SKM-1 treated with dmso at 0.1 percent for 144 hours (cell line): Measurements from ENCODE around the gene COL4A2.

Experiments used
- DNase-seq: peaks from one replicate; lab custom pipeline; 2025; ENCODE audit not compliant: unreplicated experiment; lab: John Stamatoyannopoulos, UW

COL4A2 gene

DNA sequence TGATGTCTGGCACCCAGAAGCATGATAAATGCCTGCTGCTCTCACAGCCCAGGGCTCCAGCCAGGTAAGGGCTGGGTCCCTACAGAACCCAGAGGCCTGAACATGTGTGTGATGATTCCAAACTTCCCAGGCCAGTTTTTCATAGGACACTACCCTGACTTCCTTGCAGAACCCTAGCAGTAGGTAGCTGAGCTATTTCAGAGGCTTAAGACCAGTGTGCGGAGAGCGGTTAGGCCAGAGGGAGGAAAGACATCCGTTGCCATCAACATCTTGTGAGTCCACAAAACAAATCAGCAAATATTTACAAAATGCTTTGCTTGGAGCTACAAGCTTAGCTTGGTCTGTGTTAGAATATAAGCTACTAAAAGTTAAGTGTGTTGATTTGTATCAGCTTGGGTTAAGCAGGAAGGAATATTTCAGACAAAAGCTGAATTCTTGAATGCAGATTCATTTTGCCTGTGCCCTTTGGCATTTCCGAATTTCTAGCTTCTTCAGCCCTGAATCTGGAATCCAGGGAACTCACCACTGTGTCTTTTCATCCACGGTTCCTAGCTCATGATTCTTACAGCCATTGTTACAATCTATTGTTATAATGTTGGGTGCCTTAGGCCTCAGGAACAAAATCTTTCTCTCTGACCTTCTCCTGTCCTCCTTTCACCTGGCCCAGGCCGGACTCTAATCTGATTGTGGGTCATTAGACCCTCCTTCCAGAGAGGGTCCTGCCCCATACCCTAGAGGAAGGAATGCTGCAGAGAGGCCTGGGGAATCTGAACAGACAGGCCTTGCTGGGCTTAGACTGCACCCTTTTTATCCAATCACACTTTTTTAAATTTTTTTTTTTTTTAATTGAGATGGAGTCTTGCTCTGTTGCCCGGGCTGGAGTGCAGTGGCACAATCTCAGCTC lies 242.1 kb downstream of the COL4A2 start:
- no peak for DNase-seq

DNA sequence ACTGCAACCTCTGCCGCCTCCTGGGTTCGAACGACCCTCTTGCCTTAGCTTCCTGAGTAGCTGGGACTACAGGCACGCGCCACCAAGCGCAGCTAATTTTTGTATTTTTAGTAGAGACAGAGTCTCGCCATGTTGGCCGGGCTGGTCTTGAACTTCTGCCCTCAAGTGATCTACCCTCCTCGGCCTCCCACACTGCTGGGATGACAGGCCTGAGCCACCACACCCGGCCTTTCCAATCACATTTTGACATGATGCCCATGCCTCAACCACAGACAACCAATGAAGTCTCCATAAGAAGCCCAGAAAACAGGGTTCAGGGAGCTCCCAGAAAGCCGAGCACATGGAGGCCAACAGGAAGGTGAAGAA lies 242.7 kb downstream of the COL4A2 start:
- no peak for DNase-seq

DNA sequence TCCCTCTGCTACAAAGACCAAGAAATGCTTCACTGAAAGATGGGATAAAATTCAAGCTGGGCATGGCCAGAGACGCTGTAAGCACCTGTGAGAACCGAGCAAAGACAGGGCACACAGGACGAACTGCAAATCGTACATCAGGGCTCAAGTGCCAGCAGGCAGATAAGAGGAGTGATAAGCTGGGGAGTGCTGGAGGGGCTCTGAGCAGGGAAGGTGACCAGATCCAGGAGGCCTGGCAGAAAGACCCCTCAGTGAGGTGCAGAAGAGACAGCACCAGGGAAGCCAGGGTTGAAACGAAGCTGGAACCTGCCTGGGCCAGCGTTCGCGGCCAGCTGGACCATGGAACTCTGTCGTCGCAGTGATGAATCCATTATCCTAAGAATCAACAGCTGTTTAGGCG lies 244.2 kb downstream of the COL4A2 start:
- no peak for DNase-seq

DNA sequence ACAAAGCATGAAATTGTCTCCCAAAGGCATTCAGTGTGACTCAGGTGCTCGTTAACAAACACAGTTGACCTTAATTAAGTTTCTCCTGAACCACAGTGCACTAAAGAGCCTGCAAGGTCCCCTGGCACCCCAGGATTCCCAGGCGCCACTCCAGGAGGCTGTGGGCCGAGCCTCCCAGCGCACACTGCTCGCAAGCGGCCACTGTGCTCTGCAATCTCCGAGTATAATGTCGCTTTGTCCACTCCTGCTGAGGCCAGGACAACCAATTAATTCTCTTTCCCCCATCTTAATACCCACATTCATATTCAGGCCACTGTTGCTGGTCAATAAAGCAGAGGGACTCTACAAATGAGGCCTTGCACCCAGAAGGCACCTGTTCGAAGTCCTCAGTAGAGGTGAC lies 245.7 kb downstream of the COL4A2 start:
- no peak for DNase-seq

DNA sequence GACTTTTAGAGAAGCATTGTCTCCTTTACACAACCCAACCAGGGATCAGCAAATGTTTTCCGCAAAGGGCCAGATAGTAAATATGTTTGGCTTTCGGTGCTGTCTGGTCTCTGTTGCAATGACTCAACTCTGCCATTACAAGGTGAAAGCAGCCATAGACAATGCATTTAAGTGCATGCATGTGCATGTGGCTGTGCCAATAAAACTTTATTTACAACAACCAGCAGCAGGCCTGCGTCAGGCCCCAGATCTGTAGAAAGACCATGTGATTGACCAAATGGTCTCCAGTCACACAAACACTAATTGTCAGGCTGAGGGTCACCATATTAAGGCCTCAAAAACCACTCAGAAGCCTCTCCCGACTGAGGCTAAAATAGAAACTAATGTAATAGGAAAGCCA lies 246.3 kb downstream of the COL4A2 start:
- no peak for DNase-seq

DNA sequence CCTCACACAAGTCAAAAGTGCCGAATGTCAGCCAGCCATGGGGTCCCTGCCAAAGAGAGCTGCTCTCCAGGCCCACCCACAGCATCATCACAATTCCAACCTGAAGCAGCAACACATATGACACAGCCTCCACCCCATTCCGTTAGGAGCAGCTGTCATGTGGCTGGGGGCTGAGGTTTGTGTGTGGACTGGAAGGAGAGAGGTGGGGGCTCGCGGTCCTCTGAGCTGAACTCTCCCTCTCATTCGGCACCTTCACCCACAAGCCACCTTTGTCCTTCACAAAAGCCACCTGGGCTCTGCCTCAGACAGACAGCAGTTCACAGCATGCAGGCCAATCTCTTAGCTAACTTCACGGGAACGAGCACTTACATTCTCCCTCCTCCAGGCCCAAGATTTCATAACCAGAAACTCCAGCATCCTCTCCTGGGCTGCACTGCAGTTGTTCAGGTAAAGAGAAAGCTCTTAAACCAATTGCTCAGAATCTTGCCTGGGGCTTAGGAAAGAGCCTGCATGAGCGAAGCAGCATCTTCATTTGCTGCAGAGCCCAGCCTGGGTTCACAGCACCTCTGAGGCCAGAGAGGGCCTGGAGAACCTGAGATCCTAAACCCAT lies 247.2 kb downstream of the COL4A2 start:
- no peak for DNase-seq

DNA sequence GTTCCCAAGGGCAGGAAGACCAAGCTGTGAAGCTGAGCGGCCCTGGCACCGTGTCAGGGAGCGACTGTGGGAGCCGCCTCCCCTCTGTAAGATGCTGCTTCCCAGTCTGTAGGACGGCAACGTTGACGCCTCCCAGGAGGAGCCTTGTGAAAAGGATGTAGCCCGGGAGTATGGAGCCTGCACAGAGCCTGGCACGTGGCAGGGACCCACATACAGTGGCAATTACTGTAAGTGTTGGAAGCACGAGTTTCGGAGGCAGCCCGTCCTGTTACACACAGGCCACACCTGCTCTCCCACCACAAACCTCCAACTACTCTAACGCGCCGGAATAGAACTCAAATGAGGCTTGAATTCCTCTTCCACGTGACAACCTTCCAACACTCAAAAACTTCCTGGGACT lies 247.9 kb downstream of the COL4A2 start:
- DNase-seq = no peak

DNA sequence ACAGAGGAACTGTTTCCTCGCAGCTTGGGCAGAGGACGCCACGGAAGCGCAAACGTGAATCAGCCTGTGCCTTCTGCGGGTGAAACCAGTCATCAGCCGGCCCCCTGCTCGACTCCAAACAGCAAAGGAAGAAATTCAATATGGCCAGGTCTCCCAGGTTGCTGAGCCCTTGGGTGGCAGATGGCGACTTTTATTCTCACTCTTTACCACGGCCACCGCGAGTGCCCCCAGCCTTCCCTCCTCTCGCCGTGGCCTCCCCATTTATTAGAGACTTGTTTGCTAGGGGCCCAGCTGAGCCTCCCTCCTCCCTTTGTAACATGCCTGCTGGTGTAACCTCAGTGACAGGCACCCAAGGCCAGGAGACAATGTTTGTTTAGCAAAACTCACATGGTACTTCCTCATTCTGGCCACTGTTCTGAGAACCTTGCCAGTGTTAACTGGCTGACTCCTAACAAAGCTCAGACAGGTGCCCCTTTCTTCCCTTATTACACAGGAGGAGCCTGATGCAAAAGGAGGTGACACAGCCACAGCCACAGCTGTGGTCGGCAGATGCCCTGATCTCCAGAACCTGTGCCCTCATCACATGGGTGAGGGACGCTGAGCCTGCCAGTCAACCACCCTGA lies 248.6 kb downstream of the COL4A2 start:
- peak; percentile 81 for DNase-seq

DNA sequence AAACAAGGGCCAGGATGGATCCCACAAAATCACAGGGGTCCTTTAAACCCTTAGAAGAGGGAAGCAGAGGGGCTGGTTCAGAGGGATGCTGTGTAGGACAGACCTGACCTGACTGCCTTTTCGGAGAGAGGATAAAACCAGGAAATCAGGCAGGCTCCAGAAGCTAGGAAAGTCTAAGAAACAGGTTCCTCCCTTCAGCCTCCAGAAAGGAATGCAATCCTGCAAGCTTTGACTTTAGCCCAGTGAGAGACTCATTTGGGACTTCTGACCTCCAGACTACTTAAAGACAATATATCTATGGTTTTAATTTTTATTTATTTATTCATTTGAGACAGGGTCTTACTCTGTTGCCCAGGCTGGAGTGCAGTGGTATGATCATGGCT lies 249.1 kb downstream of the COL4A2 start:
- no peak for DNase-seq

DNA sequence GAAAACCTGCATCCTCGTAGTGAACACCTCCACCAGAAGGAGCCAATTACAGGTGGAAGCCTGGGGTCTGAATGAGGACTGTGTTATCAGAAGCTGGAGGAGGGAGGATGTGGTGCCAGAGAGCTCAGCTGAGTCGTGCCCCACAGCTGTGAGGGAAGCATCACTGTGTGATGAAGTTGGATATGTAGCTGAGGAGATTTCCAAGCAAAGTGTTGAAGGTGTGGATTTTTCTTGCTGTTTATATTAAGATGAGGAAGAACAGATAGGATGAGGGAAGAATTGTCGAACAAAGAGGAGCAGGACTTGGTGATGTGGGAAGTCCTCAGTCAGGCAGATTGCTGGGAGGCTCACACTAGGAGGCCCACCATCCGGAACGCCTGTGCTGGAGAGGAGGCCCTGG lies 250.0 kb downstream of the COL4A2 start:
- DNase-seq = no peak

DNA sequence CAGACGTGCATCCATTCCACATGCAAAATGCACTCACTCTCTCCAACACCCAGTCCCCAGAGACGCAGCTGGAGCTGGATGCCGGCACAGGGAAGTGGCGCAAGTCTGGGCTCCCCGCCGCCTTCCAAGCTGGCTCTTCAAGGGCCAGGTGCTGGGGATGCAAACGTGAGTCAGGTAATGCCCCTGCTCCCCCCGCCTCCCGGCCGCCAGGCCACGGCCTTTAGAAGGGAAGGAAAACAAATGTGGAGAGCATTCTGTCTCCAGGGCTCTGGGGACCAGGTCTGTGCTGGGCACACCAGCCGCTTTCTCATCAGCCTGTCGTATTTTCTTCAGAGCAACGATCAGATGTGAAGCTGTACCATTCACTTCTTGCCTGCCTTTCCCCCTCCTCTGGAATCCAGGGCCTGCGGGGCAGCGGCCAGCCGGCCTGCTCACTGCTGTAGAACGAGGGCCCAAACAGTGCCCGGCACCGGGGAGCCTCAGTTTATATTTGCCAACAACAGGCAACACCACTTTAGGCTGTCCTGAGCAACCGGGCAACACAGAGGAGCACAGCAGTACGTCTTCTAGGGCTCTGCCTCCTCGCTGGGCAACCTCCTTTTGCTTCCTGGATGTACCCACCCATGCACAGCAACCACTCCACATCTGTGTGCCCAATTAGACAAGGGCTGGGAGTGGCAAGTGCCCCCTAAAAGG lies 250.7 kb downstream of the COL4A2 start:
- DNase-seq = no peak

DNA sequence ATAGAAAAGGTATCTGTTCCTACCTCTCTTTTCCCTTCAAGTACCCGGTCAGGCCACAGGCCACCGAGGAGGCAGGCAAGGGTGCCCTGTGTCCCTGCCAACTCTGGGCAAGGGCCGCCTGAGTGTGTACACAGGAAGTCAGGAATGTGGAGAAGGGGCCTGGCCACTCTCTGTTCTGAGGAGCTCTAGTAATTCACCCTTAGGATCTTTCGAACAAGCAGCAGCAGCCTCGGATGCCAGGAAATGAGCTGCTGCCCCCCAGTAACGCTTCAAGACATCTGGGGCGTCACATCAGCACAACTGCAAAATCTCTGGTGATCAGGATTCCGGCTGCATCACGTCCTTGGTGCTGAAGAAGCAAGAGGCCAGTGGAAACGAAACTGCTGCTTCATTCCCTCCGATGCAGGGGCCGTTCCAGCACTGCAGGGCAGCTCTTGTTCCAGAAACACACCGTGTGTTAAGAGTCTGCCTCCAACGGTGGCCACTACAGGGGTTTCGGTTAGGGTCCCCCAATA lies 252.4 kb downstream of the COL4A2 start:
- DNase-seq = no peak

DNA sequence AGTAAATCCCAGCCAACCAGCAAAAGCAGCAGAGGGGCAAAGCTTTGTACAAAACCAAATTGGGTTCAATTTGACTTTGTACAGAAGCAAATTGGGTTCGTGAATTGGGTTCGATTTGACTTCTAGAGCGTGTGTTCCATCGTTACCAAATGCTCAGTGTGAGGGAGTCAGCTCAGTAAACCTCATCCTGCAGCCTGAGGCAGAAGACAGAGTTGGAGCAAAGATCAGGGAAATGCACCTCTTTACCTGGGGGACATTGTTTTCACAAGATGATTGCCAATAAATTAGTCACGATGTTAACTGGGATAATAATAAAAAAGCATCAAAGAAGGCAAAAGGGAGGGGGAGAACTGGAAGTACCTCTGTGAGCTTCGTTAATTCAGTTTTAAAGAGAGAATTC lies 252.9 kb downstream of the COL4A2 start:
- no peak for DNase-seq

DNA sequence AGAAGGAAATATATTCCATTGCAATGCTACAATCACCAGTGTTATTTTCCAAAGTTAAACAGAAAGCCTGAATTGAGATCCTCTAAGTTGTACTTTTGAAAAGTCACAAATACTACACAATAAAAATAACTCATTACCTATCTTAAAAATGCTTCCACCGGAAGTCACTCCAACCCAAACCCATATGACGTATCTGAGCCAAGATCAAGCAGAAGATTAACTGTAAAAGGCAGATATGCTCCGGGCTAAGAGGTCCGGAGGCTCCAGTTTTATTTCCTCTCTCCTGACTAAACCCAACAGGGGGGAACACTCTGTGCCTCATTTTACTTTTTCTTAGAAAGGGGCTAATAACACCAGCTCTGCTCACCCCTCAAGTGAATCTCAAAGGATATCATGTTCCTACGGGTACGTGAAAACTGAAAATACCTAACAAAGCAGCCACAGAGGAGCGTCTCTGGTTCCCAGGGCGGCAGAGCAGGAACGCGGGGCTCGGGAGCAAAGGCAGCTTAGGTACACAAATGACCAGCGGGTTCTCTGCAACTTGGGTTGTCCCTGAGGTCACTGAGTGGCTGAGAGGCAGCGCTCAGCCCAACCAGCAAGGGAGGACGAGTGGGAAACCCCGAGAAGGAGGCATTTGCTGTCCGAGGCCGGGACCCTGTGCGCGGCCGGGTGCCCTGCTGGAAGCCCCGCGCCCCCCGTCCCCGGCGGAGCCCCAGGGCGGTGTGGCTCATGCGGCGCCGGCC lies 253.7 kb downstream of the COL4A2 start:
- DNase-seq = no peak

DNA sequence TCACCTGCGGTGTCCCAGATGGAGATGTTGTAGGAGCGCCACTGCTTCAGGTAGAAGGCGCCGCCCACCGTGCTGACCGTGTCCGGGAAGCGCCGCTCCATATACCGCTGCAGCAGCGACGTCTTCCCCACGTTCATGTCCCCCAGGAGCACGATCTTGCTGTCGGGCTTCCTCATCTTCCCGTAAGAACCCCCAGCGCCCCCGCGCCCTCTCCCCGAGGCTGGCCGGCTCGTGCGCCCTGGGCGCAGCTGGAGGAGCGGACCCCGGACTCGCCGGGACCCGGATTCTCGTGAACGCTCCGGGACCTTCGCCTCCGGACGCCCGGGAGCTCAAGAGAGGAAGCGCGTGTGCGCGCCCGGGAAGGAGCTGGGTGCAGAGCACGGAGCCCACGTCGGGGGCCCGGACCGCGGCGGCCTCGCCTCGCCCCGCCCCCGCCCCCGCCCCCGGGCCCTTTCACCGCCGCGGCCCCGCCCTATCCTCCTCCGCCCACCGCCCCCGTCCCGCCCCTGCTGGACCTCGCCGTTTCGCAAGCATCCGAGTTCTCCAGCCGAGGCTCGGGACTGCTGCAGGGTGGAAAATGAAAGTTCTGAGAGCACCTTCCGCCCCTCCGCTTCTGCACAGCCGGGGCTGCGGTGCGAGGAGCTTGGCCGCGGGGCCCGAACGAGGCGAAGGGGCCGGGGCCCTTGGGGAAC lies 254.4 kb downstream of the COL4A2 start, which contains the start of gene RAB20:
Gene RAB20, minus strand, starts transcription at position 379 of the 692 bp plus-strand sequence. Its CDS starts 203 bp downstream, at position 176.
- DNase-seq = peak; percentile 78

DNA sequence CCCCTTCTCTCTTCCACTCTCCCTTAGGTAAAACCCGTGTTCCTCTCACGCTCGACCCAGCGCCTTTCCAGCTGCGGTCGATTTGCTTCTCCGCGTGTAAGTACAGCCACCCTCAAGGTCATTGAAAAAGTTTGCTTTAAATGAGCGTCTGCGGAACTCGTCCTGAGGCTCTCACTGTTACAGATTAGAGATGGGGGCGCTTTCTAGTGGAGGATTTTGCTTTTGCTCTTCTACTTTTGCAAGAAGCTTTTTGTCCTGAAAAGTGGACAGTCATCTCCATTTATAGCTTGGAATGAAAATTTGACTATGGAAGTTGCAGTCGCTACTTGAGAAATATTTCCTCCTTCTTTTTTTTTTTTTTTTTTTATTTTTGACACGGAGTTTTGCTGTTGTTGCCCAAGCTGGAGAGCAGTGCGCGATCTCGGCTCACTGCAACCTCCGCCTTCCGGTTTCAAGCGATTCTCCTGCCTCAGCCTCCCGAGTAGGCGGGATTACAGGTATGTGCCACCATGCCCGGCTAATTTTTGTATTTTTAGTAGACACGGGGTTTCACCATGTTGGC lies 255.0 kb downstream of the COL4A2 start:
- DNase-seq = peak; percentile 54
